ENCODE data around the gene OLA1.

Gene OLA1

GRCh38 chr2:174071321-174071720 lies 177.0 kb downstream of the OLA1 start:
- H3K4me3 ChIP-seq (replicated peaks; ENCODE audit: insufficient read depth, low read length), result no peak overlapping the region
- H3K27me3 ChIP-seq (ENCODE audit: insufficient read depth, poor library complexity, severe bottlenecking), result no peaks in the 10 kb centered on the region
- H3K27ac ChIP-seq (replicated peaks), result no peak overlapping the region
- no peak for DNase-seq (ENCODE audit: low read depth in 1 of 2, low spot score in 1 of 2)
- TF ChIP-seq POLR2AphosphoS5 (IDR thresholded peaks at IDR 0.05; ENCODE audit: low read depth) (no peak), SPI1 (IDR thresholded peaks at IDR 0.05; ENCODE audit: borderline replicate concordance, low read depth) (no peak), REST (IDR thresholded peaks at IDR 0.05; ENCODE audit: insufficient replicate concordance, low read depth) (no peak), GABPA (IDR thresholded peaks at IDR 0.05; ENCODE audit: low read depth) (no peak), CTCF (IDR thresholded peaks at IDR 0.05; ENCODE audit: insufficient read depth, low read length) (no peak)

GRCh38 chr2:174070281-174070680 lies 178.1 kb downstream of the OLA1 start:
- DNase-seq (ENCODE audit: low read depth in 1 of 2, low spot score in 1 of 2), result no peak
- TF ChIP-seq REST (IDR thresholded peaks at IDR 0.05; ENCODE audit: insufficient replicate concordance, low read depth) (no peak), GABPA (IDR thresholded peaks at IDR 0.05; ENCODE audit: low read depth) (no peak), SPI1 (IDR thresholded peaks at IDR 0.05; ENCODE audit: borderline replicate concordance, low read depth) (no peak), CTCF (IDR thresholded peaks at IDR 0.05; ENCODE audit: insufficient read depth, low read length) (no peak), POLR2AphosphoS5 (IDR thresholded peaks at IDR 0.05; ENCODE audit: low read depth) (no peak)
- no peak overlapping the region for H3K27ac ChIP-seq (replicated peaks)
- no peaks in the 10 kb centered on the region for H3K27me3 ChIP-seq (ENCODE audit: insufficient read depth, poor library complexity, severe bottlenecking)
- no peak overlapping the region for H3K4me3 ChIP-seq (replicated peaks; ENCODE audit: insufficient read depth, low read length)

- Histone ChIP-seq H3K4me3 (replicated peaks; ENCODE audit: insufficient read depth, low read length) (no peak overlapping the region), H3K27me3 (ENCODE audit: insufficient read depth, poor library complexity, severe bottlenecking) (no peaks in the 10 kb centered on the region), H3K27ac (replicated peaks) (no peak overlapping the region)
- TF ChIP-seq SPI1 (IDR thresholded peaks at IDR 0.05; ENCODE audit: borderline replicate concordance, low read depth) (no peak), POLR2AphosphoS5 (IDR thresholded peaks at IDR 0.05; ENCODE audit: low read depth) (no peak), REST (IDR thresholded peaks at IDR 0.05; ENCODE audit: insufficient replicate concordance, low read depth) (no peak), CTCF (IDR thresholded peaks at IDR 0.05; ENCODE audit: insufficient read depth, low read length) (no peak), GABPA (IDR thresholded peaks at IDR 0.05; ENCODE audit: low read depth) (no peak)
- DNase-seq (ENCODE audit: low read depth in 1 of 2, low spot score in 1 of 2), result no peak
Measured at GRCh38 chr2:174067815-174068214, 180.5 kb downstream of the OLA1 start.
